ENCODE data around the gene PIP4K2A. TPM values are rescaled to one million over a fixed set of nuclear protein-coding genes. Genes with fewer than 3 reads are reported as not detected.
"Not testable (repeated sequence)": the region's sequence is repeated elsewhere in the genome, so short reads cannot be mapped to it uniquely, and the experiment has no call there.

The PIP4K2A gene
- total RNA-seq, 2 donors from 2014 or later, result 167 to 205 TPM

DNA sequence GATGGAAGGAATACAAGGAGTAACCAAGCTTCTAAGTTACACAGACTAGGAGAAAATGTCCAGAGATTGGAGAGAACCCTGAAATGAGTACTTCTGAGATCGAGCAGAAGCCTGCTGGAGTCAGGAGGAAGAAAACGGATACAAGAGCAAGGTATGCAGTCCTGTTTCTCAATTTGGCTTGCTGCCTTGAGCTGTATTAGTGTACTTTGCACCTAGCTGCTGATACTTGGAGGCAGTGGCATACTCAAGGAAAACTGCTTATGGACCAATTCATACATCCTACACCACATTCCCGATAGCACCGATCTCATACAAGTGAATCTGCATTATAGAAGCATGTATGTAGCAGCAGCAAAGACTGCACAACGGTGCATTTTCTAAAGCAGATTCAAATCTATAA is 14.4 kb downstream of the PIP4K2A start:
- peaks cover 69% of the 10 kb centered on the region for H3K4me1 Mint-ChIP-seq
- no peaks in the 10 kb centered on the region for H3K9me3 ChIP-seq (ENCODE audit: control insufficient read depth, low read length, poor library complexity, severe bottlenecking)
- H3K27me3 Mint-ChIP-seq, result no peaks in the 10 kb centered on the region
- H3K36me3 Mint-ChIP-seq (ENCODE audit: low read depth), result peaks cover 7% of the 10 kb centered on the region
- ATAC-seq (no peak), DNase-seq (no peak)
- H3K27ac Mint-ChIP-seq, result peak overlapping the region; percentile 61
- no peak overlapping the region for H3K4me3 Mint-ChIP-seq

DNA sequence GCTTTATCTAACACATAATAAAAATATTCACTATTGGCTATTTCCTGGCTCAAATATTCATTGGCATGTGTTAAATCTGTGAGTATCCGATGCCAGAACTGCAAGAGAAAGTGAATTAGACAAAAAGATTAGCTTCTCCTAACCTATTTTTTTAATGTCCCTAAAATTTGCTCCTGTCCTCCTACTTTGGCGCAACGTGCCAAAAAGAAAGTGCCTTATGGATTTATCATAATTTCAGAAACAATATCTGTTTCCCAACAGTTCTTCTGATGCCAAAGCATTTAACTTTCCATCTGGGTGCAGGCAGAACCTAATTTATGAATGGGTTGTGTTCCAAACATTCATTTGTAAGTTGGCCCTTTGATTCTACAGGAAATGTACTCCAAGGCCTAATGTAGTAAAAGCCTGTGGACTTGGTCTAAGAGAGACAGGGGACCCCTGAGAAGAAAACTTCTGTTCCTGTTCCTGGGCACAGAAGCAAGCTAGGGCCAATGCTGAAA is 15.4 kb downstream of the PIP4K2A start:
- DNase-seq, result no peak
- Mint-ChIP-seq H3K4me1 (peaks cover 59% of the 10 kb centered on the region), H3K4me3 (peak overlapping the region; percentile 66), H3K27me3 (no peaks in the 10 kb centered on the region), H3K27ac (peak overlapping the region; percentile 61), H3K36me3 (ENCODE audit: low read depth) (peaks cover 7% of the 10 kb centered on the region)
- H3K9me3 ChIP-seq (ENCODE audit: control insufficient read depth, low read length, poor library complexity, severe bottlenecking), result no peaks in the 10 kb centered on the region
- ATAC-seq, result no peak

DNA sequence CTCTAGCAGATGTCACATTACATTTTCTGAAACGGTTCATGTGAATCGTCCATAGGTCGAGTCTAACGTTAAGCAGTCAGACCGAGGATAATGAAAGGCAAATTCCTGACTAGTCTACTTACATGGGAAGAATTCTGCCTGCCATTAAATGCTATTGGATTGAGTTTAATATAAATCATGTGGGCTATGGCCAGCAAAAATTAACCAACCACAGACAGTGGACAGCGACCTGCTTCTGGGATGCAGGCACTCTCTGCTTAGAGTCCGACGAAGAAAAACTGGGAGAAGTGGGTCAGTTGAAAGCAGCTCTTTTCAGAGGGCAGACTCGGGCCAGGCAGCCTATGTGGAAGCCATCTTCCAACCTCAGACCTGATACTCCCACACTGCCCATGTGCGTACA is 16.6 kb downstream of the PIP4K2A start:
- Mint-ChIP-seq H3K27me3 (no peaks in the 10 kb centered on the region), H3K4me3 (no peak overlapping the region), H3K36me3 (ENCODE audit: low read depth) (peaks cover 2% of the 10 kb centered on the region), H3K27ac (peak overlapping the region; percentile 49), H3K4me1 (peaks cover 61% of the 10 kb centered on the region)
- ATAC-seq (no peak), DNase-seq (no peak)
- no peaks in the 10 kb centered on the region for H3K9me3 ChIP-seq (ENCODE audit: control insufficient read depth, low read length, poor library complexity, severe bottlenecking)

DNA sequence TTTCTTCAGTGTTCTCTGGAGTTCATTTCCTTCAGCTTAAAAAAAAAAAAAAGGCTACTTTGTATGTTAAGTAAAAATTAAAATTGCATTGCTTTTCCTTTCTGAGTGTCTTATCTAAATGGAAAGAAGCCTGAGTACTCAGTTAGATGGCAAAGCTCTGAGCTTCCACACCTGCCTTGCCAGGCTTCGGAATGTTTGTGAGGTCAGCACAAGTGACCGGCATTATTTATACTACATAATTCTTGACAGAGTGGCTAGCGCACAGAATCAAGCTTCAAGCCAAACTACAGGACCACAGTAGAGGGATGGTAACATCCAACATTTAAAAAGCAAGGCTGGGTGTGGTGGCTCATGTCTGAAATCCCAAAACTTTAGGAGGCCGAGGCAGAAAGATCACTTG is 17.3 kb downstream of the PIP4K2A start:
- ATAC-seq (no peak), DNase-seq (no peak)
- Mint-ChIP-seq H3K27ac (peak overlapping the region; percentile 49), H3K4me3 (no peak overlapping the region), H3K27me3 (no peaks in the 10 kb centered on the region), H3K36me3 (ENCODE audit: low read depth) (peaks cover 2% of the 10 kb centered on the region), H3K4me1 (peaks cover 59% of the 10 kb centered on the region)
- H3K9me3 ChIP-seq (ENCODE audit: control insufficient read depth, low read length, poor library complexity, severe bottlenecking), result no peaks in the 10 kb centered on the region

DNA sequence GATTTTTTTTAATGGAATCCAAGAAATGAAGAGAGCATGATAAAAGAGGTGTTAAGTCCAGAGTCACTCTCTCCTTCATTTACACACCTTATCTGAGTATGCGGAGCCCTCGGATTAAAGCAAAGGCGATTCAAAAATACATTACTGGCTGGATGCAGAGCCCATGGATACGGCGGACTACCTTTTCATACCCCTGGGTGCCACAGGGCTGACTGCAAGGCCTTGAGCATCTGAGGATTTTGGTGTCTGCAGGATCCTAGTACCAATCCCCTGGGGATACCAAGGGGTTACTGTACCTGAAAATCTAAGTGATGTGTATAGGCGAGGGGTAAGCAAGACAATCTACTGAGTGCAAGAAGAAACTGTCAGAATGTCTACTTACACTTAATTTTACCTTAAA is 20.5 kb downstream of the PIP4K2A start:
- ATAC-seq, result no peak
- no peaks in the 10 kb centered on the region for H3K9me3 ChIP-seq (ENCODE audit: control insufficient read depth, low read length, poor library complexity, severe bottlenecking)
- Mint-ChIP-seq H3K27me3 (no peaks in the 10 kb centered on the region), H3K36me3 (ENCODE audit: low read depth) (no peaks in the 10 kb centered on the region), H3K4me3 (peak overlapping the region; percentile 50), H3K4me1 (peaks cover 48% of the 10 kb centered on the region), H3K27ac (peak overlapping the region; percentile 95)
- no peak for DNase-seq

DNA sequence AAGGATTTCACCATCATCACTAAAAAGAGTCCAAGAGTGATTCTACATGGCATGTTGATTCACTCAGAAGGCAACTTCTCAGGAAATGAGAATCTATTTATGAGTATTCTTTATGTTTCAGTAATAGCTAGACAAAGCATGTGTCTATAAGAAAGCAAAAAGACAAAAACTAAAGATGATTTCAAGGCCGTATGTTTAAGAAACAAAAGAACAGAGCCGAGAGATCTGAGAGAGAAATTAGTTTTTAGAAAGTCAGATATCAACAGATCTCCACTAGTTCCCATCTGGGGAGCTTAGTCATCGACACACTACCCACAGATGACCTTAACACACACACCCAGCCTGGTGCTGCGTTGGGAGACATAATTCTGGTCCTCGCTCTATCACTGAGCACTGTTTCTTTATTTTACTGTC is 21.0 kb downstream of the PIP4K2A start:
- peaks cover 53% of the 10 kb centered on the region for H3K4me1 Mint-ChIP-seq
- H3K4me3 Mint-ChIP-seq, result peak overlapping the region; percentile 50

DNA sequence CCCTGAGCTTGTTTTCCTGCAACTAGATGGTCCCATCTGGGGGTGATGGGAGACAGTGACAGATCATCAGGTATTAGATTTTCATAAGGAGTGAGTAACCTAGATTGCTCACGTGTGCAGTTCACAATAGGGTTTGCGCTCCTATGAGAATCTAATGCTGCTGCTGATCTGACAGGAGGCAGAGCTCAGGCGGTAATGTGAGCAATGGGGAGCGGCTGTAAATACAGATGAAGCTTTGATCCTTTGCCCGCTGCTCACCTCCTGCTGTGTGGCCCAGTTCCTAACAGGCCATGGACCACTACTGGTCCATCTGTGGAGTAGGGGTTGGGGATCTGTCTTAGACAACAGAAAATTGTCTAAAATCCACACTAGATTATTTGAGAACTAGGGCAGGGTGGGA is 22.3 kb downstream of the PIP4K2A start:
- H3K4me3 Mint-ChIP-seq, result peak overlapping the region; percentile 25
- H3K9me3 ChIP-seq (ENCODE audit: control insufficient read depth, low read length, poor library complexity, severe bottlenecking); H3K27me3 Mint-ChIP-seq; ATAC-seq; DNase-seq; H3K36me3 Mint-ChIP-seq (ENCODE audit: low read depth): not testable (repeated sequence)
- peaks cover 57% of the 10 kb centered on the region for H3K4me1 Mint-ChIP-seq
- peak overlapping the region; percentile 95 for H3K27ac Mint-ChIP-seq

More for the DNA sequence above, 21.0 kb downstream of the PIP4K2A start:
- ATAC-seq (peak; percentile 67), DNase-seq (no peak)
- no peaks in the 10 kb centered on the region for H3K9me3 ChIP-seq (ENCODE audit: control insufficient read depth, low read length, poor library complexity, severe bottlenecking)
- Mint-ChIP-seq H3K27ac (peak overlapping the region; percentile 95), H3K36me3 (ENCODE audit: low read depth) (no peaks in the 10 kb centered on the region), H3K27me3 (no peaks in the 10 kb centered on the region)

DNA sequence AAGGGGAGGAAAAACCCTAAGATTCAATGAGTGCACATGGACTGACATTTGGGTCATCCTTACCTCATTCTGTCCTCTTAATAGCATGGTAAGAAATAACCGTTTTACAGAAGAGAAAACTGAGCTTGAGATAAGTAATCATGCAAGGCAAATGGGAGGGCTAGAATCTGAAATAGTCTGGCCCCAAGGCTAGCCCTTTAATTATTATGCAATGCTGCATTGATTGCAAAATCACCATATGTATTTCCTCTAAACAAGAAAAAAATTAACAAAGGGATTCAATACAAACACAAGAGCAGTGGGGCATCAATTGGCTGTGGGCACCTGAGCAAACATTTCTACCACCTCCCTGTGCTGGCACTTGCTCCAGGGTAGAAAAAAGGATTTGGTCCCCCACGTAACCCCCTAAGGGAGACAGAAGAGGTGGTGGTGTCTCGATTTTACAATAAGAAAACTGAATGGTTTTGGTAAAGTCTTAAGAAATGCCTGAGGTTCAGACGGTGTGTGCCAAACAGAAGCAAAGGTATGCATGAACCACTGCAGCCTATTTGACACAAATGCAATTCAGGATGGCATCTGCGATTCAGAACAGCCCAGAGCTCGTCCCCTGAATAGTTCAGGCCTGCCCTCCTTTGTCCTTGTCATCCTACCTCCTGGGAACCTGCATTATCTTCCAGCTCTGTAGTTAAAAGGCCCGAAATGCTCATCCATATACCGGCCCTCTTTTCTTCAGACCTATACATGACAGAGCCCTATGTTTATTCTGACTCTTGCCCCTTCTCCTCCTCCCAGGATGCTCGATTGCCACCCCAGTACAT is 23.6 kb downstream of the PIP4K2A start:
- Mint-ChIP-seq H3K36me3 (ENCODE audit: low read depth) (no peaks in the 10 kb centered on the region), H3K27me3 (no peaks in the 10 kb centered on the region), H3K27ac (peak overlapping the region; percentile 95), H3K4me3 (peak overlapping the region; percentile 68), H3K4me1 (peaks cover 57% of the 10 kb centered on the region)
- no peaks in the 10 kb centered on the region for H3K9me3 ChIP-seq (ENCODE audit: control insufficient read depth, low read length, poor library complexity, severe bottlenecking)
- ATAC-seq, result peak; percentile 35
- DNase-seq, result no peak

DNA sequence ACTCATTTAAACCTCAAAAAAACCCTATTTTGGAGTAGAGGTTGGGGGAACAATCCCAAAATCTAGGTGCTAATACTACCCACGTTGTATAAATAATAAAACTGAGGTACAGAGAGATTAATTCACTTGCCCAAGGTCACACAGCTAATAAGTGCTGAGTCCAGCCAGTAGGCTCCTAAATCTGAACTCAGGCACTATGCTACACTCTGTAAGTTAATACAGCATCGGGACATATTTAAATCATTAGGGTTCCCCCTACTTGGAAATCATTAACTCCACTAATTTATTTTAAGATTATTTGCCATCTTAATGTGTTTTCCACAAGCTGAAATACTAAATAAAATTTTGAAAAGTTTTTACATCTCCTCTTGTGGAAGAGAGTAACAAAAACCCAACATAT is 24.2 kb downstream of the PIP4K2A start:
- DNase-seq (no peak), ATAC-seq (no peak)
- Mint-ChIP-seq H3K4me3 (peak overlapping the region; percentile 9), H3K36me3 (ENCODE audit: low read depth) (no peaks in the 10 kb centered on the region), H3K27ac (peak overlapping the region; percentile 95), H3K27me3 (no peaks in the 10 kb centered on the region), H3K4me1 (peaks cover 57% of the 10 kb centered on the region)
- no peaks in the 10 kb centered on the region for H3K9me3 ChIP-seq (ENCODE audit: control insufficient read depth, low read length, poor library complexity, severe bottlenecking)

DNA sequence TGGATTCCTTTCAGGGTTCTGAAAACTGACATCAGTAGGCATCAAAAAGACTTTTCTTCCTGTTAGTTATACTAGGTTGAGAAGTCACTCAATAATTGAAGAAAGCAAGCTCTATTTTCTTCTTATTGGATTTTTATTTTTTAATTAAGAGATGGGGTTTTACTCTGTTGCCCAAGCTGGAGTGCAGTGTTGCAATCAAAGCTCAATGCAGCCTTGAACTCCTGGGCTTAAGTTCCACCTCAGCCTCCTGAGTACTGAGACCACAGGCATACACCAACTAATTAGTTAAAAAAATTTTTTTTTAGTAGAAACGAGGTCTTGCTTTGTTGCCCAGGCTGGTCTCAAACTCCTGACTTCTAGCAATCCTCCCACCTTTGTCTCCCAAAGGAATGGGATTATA is 28.0 kb downstream of the PIP4K2A start:
- no peak for DNase-seq
- no peak for ATAC-seq
- Mint-ChIP-seq H3K27me3 (no peaks in the 10 kb centered on the region), H3K4me1 (peaks cover 68% of the 10 kb centered on the region), H3K4me3 (no peak overlapping the region), H3K36me3 (ENCODE audit: low read depth) (no peaks in the 10 kb centered on the region), H3K27ac (peak overlapping the region; percentile 95)
- no peaks in the 10 kb centered on the region for H3K9me3 ChIP-seq (ENCODE audit: control insufficient read depth, low read length, poor library complexity, severe bottlenecking)

DNA sequence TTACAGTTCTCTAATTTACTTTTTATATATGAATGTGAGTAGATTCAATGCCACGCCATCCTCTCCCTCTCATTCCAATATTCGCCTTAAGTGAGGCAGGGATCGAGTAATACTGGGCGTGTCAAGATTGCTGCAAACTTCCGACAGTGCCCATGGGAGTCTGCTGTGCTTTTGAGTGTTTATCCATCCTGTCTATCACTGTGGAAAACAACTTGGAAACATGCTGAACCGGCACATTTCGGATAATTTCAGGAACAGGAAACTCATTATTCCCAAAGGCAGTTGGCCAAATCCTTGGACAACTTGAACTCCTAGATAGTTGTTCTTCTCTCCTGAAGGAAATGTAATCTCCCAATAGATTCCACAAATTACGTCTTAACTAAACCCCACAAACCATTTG is 28.5 kb downstream of the PIP4K2A start:
- no peaks in the 10 kb centered on the region for H3K9me3 ChIP-seq (ENCODE audit: control insufficient read depth, low read length, poor library complexity, severe bottlenecking)
- Mint-ChIP-seq H3K36me3 (ENCODE audit: low read depth) (no peaks in the 10 kb centered on the region), H3K4me1 (peaks cover 69% of the 10 kb centered on the region), H3K4me3 (no peak overlapping the region), H3K27ac (peak overlapping the region; percentile 95), H3K27me3 (no peaks in the 10 kb centered on the region)
- no peak for DNase-seq
- ATAC-seq, result no peak

DNA sequence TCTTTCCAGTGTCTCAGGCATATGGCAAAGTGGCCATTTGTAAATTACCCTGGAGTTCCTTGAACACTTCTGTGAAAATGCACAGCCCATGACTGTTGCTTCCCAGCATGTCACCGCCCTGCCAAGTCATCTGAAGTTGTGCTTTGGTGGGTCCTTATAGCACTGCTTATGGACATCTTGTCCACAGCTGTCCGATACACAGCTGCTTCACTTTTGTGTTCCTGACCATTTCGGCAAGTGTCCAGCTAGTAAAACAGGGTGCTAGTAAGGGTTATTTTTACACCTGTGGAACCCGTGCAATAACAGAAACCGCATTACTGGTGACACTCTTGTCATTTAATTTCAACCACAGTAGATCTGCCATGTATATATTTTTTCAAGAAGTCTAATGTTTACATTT is 29.7 kb downstream of the PIP4K2A start:
- Mint-ChIP-seq H3K36me3 (ENCODE audit: low read depth) (no peaks in the 10 kb centered on the region), H3K27me3 (no peaks in the 10 kb centered on the region), H3K4me1 (peaks cover 66% of the 10 kb centered on the region), H3K4me3 (peak overlapping the region; percentile 89), H3K27ac (peak overlapping the region; percentile 95)
- no peaks in the 10 kb centered on the region for H3K9me3 ChIP-seq (ENCODE audit: control insufficient read depth, low read length, poor library complexity, severe bottlenecking)
- DNase-seq (no peak), ATAC-seq (no peak)

DNA sequence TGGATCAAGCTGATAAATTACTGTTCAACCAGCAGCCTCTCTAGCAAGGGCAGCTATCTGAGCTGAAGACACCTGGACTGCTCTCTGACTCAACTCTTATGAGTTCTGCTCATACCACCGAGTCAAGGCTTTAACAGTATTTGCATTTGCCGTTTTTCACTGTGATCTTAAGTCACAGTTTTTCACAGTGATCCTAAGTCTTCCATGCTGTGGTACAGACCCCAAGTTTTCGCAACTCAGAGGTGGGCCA is 31.3 kb downstream of the PIP4K2A start:
- H3K4me1 Mint-ChIP-seq, result peaks cover 64% of the 10 kb centered on the region
- H3K9me3 ChIP-seq (ENCODE audit: control insufficient read depth, low read length, poor library complexity, severe bottlenecking), result no peaks in the 10 kb centered on the region
- no peaks in the 10 kb centered on the region for H3K27me3 Mint-ChIP-seq
- peak overlapping the region; percentile 89 for H3K4me3 Mint-ChIP-seq
- ATAC-seq (peak; percentile 20), DNase-seq (no peak)
- peak overlapping the region; percentile 95 for H3K27ac Mint-ChIP-seq
- H3K36me3 Mint-ChIP-seq (ENCODE audit: low read depth), result no peaks in the 10 kb centered on the region
